Erythroblast (primary cell): ENCODE measurements around the gene ADAMTS7.

Source experiments
- GATA1 ChIP-seq: IDR thresholded peaks from 2 replicates; pipeline ENCODE4 v1.6.1; 2011; ENCODE audit warnings: low read depth, mild to moderate bottlenecking, control low read depth, low read length, moderate library complexity
- POLR2A ChIP-seq: IDR thresholded peaks from 2 replicates; pipeline ENCODE4 v1.6.1; 2011; ENCODE audit warnings: mild to moderate bottlenecking, low read length

- TF ChIP-seq POLR2A (no peak), GATA1 (no peak)
Observed at GRCh38 chr15:78757636-78757905, 53.7 kb downstream of the ADAMTS7 start.
